ENCODE data around the gene ABLIM2.
A peak's percentile ranks its signal among the peaks of the same experiment; 100 is the strongest.

The ABLIM2 gene

GRCh38 chr4:8081621-8082516 lies 76.7 kb downstream of the ABLIM2 start:
- DNase-seq = no peak

DNA sequence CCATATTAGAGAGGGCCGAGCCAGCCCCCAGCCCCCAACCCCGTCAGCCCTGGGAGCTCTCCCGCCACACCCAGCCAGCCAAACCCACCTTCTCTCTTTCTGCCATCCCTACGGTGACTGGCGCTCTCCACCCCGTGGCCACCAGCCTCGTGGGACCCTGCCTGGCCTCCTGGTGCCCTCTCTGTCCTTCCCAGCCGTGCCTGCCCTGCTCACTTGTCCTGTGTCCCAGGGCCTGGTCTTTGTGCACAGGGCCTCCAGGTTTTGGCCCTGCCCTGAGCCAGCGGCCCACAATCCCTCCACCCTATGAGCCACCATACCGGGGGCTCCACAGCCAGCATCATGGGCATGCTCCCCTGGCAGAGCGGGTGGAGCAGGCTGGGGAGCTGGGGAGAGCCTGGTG lies 77.4 kb downstream of the ABLIM2 start:
- no peak for DNase-seq

GRCh38 chr4:8080754-8081065 lies 77.9 kb downstream of the ABLIM2 start:
- no peak for DNase-seq

DNA sequence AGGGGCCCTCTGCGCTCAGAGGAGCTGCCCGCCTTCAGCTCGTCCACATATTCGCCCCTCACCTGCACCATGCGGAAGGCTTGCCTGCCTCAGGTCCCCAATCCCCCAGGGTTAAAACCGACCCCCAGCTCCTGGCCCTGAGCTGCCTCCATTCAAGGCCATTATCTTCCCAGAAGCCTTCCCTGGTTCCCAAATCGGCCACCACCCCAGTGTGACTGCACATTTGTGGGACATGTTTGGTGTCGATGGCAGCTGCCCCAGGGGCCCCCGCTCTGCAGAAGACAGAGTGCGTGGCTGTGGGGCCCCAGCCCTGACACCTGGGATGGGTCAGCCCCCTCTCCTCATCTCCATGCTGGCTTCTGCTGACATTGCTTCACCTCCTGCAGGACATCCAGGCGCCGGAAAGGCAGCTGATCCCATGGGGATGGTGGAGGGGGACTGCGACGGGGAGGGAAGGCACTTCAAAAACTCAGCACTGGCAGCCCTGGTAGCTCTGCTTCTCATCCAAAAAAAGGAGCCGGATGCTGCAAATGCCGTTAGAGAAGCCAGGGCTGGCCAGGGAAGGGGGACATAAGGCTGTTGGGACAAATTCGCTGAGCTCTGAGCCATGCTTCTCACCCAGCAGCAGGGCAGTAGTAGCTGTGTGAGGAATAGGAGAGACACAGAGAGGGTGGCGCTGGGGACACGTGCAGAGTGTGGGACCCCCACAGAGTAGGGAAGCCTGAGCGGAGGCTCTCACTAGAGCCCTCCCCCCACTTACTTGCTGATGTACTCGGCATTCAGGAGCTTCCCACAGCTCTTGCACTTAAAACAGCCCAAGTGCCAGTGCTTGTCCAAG lies 78.5 kb downstream of the ABLIM2 start:
- DNase-seq = no peak

DNA sequence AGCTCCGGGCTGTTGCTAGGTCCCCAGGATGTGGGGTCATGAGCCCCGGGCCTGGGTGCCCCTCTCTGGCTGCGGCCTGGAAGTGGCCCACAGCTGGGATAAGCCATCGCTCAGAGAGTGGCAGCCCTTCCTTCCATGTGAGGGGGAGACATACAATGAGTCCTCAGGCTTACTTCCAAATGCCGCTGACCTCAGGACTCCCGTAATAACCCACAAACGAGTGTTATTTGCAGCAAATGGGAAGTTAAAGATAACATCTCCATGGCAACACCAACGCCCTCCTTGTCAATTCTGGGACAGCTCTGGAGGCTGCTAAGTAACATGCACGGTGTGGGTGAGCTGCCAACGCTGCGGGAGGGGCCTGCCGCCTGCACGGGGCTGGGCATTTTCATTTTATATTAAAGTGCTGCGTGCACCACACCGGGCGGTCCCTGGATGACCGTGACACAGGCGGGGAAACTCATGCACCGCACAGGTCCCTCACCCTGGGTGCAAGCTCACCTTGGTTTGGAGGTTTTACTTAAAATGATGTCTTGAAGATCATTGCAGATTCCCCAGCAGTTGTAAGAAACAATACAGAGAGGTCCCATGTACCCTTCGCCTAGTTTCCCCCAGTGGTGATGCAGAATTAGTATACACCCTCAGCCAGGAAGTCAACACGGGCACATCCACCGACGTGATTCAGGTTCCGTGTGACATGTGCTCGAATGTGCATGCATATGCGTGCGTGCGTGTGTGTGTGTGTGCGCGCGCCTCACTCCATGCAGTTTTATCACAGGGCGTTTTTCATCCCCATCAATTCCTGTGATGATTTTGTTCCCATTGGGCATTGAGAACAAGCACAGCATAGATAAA lies 79.4 kb downstream of the ABLIM2 start:
- DNase-seq = peak; percentile 1

- no peak for DNase-seq
These were observed 80.0 kb downstream of the ABLIM2 start for GRCh38 chr4:8078610-8079015.

DNA sequence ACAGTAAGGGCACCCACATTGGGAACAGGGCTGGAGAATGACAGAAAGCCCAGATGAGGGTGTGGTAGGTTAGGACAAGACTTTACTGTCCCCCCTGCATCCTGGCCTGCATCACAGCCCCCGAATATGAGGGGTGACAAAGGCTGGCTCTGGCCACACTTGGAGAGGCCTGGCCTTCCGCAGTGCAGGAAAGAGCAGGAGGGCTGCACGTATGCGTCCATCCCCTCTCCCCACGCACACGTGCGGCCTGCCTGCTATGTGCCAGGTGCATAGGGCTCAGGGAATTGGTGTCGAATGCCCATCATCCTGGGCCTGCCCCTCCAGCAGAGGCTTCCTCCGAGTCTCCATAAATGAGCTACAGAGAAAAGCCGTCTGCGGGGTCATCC lies 80.5 kb downstream of the ABLIM2 start:
- no peak for DNase-seq

DNA sequence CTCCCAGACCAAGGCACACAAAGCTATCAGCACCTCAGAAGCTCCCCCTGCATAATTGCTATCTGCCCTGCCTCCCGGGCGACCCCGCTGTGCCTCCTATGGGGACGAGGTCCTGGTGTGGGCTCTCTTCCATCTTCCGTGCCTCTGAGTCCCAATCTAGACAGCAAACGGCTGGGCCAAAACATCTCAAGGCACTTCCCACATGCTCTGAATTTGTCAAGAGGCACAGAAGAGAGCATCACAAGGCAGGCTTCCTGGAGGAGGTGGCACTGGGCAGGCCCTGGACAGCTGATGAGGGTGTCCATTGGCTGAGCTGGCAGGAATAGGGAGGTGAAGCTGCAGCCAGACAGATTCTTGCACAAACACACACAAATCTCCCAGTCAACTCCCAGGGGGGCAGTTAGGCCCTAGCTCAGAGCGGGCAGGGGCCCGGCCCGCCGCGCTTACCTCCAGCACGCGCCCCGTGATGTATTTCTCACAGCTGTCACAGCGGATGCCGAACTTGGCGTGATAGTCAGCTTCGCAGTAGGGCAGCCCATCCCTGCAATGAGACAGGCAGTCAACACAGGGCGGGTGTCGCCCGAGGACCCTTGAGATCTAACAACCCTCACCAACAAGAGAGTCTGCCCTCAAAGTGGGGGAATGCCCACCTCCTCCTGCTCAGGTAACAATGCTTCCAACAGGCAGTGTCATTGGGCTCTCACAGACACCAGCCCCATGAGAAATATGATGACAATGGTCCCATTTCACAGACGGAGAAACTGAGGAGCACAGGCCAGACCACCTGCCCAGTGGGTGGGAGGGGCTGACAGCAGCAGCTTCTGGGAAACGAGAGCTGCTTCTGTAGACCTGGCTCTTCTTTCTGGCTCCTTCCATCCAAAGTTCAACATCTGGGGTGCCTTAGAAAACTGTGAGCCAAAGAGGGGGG lies 81.2 kb downstream of the ABLIM2 start:
- DNase-seq = peak; percentile 2

GRCh38 chr4:8076023-8076422 lies 82.6 kb downstream of the ABLIM2 start:
- DNase-seq = no peak

GRCh38 chr4:8073206-8073863 lies 85.3 kb downstream of the ABLIM2 start:
- no peak for DNase-seq

- no peak for DNase-seq
These were observed 86.2 kb downstream of the ABLIM2 start for GRCh38 chr4:8072235-8072968.

DNA sequence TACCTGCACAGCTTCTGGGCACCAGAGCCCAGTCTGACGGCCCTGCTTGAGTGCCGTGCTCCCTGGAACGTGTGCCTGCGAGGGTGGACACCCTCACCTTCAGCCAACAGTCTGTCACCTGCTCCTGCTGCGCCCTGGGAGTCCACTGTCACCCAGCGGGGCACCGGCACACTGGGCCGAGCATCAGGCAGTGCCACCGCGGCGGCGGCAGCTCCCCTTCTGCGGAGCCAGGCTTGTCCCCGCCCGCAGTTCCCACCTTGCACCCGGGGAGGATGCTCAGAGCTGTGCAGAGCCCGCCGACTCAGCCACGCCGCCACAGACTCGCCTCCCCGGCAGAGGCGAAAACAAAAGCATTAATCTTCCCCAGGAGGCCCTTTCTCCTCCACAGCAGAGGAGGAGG lies 86.8 kb downstream of the ABLIM2 start:
- DNase-seq = no peak

GRCh38 chr4:8070736-8071718 lies 87.6 kb downstream of the ABLIM2 start:
- DNase-seq = no peak

DNA sequence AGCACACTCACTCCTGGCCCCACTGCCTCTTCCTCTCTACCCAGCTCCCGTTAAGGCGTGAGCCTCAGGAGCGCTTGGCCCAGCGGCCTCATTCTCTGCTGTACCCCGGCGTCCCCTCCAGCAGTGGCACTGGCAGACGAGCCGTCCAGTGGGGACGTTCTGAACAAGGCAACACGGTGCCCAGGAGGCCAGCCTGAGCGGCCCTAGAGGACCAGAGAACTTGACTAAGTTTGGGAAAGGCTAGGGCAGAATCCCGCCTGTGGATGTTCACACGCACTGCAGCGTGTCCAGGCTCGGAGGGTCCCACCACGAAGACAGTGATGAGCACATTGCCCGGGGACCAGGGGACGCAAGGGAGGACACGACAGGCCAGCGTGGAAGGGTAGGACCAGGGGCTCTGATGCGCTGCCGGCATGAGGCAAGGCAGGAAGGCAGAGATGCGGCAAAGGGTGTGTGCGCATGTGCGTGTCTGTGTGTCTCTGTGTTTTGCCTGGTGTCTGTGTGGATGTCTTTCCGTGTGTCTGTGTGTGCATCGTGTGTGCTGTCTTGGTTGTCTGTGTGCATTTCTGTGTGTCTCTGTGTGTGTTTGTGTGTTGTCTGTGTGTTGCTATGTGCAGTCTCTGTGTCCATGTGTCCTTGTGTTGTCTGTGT lies 89.4 kb downstream of the ABLIM2 start:
- DNase-seq = no peak

GRCh38 chr4:8067945-8068896 lies 90.4 kb downstream of the ABLIM2 start:
- no peak for DNase-seq

DNA sequence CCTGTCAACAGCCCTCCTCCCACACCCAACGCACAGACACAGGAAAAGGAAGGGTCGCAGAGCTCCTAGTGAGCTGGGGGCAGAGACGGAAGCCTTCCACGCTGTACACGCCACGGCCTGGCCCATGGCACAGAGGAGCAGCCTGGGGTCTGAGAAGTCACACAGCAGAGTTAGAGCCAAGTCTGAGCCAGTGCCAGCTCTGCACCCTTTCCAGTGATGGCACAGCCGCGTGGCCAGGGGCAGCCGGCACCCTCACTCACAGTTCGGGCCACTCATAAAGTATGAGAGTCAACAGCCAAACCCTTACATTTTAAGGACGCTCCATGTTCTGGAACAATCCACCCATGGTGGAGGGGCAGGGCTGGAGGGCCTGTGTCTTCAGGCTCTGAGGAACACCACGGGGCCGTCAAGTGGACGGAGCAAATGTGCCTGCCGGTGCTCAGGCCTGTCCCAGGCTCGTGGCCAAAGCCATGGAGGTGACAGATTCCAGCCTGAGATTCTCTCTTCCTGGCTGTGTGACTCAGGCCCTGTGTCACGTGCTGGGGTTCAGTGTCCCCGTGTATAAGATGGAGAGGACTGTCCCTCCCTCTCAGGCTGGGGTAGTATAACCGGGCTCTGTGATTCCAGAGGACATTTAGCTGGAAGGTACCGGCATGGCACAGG lies 91.2 kb downstream of the ABLIM2 start:
- DNase-seq = no peak

GRCh38 chr4:8066336-8066931 lies 92.2 kb downstream of the ABLIM2 start:
- no peak for DNase-seq

All from fibroblast of upper back skin (primary cell).